Heart left ventricle (tissue), 13 donors: ENCODE data around the gene KRT20.

Source experiments
- CTCF ChIP-seq, 12 donors: fragments of 200-600 bp; sonication (generic) in 4 of 12; IDR thresholded peaks; one replicate each; pipeline versions ENCODE4 v1.5.0 to v1.8.0; 2018 to 2022; ENCODE audit warnings: antibody characterized with exemption in 12 of 12, mild to moderate bottlenecking in 5 of 12
- POLR2A ChIP-seq, 2 donors: fragments of 450-650 bp; IDR thresholded peaks; one replicate each; pipeline ENCODE4 v1.6.1; 2017; ENCODE audit warnings: antibody characterized with exemption in 2 of 2, mild to moderate bottlenecking in 2 of 2, moderate library complexity in 2 of 2
- donor health status: ischemic (EF 13 %, LVEDD 7.1; RV severe dilation, severe dysfunction).
- donor health status: DM: no; HTN: yes; CAD: no.
- donor health status: DM: no; HTN: no; CAD: no.
- donor health status: ischemic (EF 25% LVEDD 6.9; RV normal size, moderate dysfunction).
- donor health status: ischemic (EF 25% LVEDD 5.7; RV mildly dilated, moderate dysfunction).
- donor health status: ischemic (EF 35%, LVEDD 5.7; RV mildly dilated, moderate dysfunction).
- donor health status: nonischemic (EF 11% LVEDD 7.7; RV severe dilation, severe dysfunction).
- donor health status: DM: yes; HTN: yes; CAD: no.
- donor health status: PGD.
- donor health status: ischemic (EF 29% LVEDD 5.4; RV normal size, mild dysfunction).
- donor health status: nonischemic (EF 23%, LVEDD 6.1; RV moderate dilation, normal function).

- TF ChIP-seq POLR2A (IDR thresholded peaks at IDR 0.05) (no peak), CTCF (IDR thresholded peaks at IDR 0.05) (no peak)
Measured at GRCh38 chr17:40849723-40850122, 35.3 kb downstream of the KRT20 start.
